ENCODE measurements around the gene EGFR.

EGFR gene

GRCh38 chr7:55018361-55019190 lies at the start of gene EGFR:
Gene EGFR (plus strand): TSS chr7:55019017. CDS start chr7:55019278, 261 bp downstream.
- peak; percentile 43 for DNase-seq

- no peak for DNase-seq
Measured at GRCh38 chr7:54969208-54969967, 49.4 kb upstream of the EGFR start.

GRCh38 chr7:54972733-54973294 lies 46.0 kb upstream of the EGFR start:
- DNase-seq, result no peak

GRCh38 chr7:54978364-54979116 lies 40.3 kb upstream of the EGFR start:
- no peak for DNase-seq

- DNase-seq, result no peak
Measured at GRCh38 chr7:54980521-54980920, 38.3 kb upstream of the EGFR start.

- no peak for DNase-seq
Measured at GRCh38 chr7:54981913-54982312, 36.9 kb upstream of the EGFR start.

GRCh38 chr7:54985426-54986330 lies 33.1 kb upstream of the EGFR start:
- no peak for DNase-seq

GRCh38 chr7:54986716-54987115 lies 32.1 kb upstream of the EGFR start:
- DNase-seq, result no peak

- DNase-seq, result no peak
Measured at GRCh38 chr7:54987772-54988171, 31.0 kb upstream of the EGFR start.

GRCh38 chr7:54988516-54988915 lies 30.3 kb upstream of the EGFR start:
- DNase-seq, result no peak

GRCh38 chr7:54989453-54990225 lies 29.2 kb upstream of the EGFR start:
- no peak for DNase-seq

GRCh38 chr7:54991341-54991740 lies 27.5 kb upstream of the EGFR start:
- no peak for DNase-seq

- DNase-seq, result no peak
Measured at GRCh38 chr7:54992871-54993475, 25.8 kb upstream of the EGFR start.

GRCh38 chr7:54995166-54995565 lies 23.7 kb upstream of the EGFR start:
- DNase-seq, result no peak

- no peak for DNase-seq
Measured at GRCh38 chr7:54995610-54996363, 23.0 kb upstream of the EGFR start.

GRCh38 chr7:54996391-54996790 lies 22.4 kb upstream of the EGFR start:
- no peak for DNase-seq

GRCh38 chr7:55004579-55004978 lies 14.2 kb upstream of the EGFR start:
- DNase-seq, result no peak

- no peak for DNase-seq
Measured at GRCh38 chr7:55005241-55005851, 13.5 kb upstream of the EGFR start.

GRCh38 chr7:55006499-55006898 lies 12.3 kb upstream of the EGFR start:
- DNase-seq, result no peak

- DNase-seq, result no peak
Measured at GRCh38 chr7:55013851-55014250, 5.0 kb upstream of the EGFR start.
